Stromal cell of bone marrow (primary cell): ENCODE data around the gene PHF21A.

Experiments
- DNase-seq: peaks from one replicate; pipeline ENCODE4 v3.0.0-alpha.2; 2012; ENCODE audit warnings: low read depth

The PHF21A gene

DNA sequence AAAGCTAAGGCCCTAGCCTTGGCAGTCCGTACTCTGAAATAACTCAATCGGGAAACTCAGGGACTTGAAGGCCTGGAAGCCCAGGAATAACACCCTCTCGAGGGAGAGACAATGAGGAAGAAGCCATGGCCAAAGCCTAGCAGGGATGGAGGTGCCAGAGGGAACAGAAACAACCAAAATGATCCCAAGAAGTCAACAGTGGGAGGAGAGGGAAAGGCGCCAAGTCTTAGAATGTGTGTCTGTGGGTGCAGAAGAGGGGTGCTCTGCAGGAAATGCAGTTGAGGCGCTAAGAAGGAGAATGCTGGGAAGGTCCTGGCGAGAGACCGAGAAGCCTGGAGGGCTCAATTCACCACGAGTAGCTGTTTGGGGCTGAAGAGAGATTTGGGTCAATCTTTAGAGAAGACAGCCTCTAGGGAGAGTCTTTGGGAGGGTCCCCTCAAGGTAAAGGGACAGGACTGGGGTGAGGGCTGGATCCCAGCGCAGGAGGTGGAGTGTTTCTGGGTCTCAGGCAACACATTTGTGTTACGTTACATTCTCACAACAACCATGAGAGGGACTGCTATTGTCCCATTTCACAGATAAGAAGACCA, 236.6 kb downstream of the PHF21A start:
- DNase-seq: no peak
